ENCODE data around the gene SMAD2. TPM values are rescaled to one million over a fixed set of nuclear protein-coding genes. Genes with fewer than 3 reads are reported as not detected.

SMAD2 gene
- total RNA-seq, 4 donors from 2014 or later, result 64.2 to 90.7 (median 77.0) TPM

DNA sequence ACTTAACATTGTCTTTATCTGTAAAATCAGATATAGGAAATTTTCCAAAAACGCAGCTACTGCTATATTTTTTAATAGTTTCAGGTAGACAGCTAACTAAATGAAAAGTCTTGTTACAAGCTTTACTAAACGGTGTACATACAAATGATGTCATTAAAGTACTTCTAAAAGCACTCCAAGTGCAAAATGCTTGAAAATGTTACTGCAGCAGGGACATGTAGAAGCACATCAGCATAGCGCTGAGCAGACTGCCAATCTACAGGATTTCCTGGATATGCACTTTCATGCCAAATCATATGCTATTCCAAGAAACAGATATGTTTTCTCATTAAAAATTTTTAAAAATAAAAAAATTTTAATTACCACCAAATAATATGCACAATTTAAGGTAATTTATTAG, 61.7 kb downstream of the SMAD2 start:
- TF ChIP-seq CTCF (IDR thresholded peaks at IDR 0.05; ENCODE audit: low read depth), result no peak

- no peak for TF ChIP-seq CTCF (IDR thresholded peaks at IDR 0.05; ENCODE audit: low read depth)
Observed at GRCh38 chr18:47865183-47865582, 65.3 kb downstream of the SMAD2 start.

- no peak for TF ChIP-seq CTCF (IDR thresholded peaks at IDR 0.05; ENCODE audit: low read depth)
Observed at GRCh38 chr18:47863041-47863440, 67.4 kb downstream of the SMAD2 start.

DNA sequence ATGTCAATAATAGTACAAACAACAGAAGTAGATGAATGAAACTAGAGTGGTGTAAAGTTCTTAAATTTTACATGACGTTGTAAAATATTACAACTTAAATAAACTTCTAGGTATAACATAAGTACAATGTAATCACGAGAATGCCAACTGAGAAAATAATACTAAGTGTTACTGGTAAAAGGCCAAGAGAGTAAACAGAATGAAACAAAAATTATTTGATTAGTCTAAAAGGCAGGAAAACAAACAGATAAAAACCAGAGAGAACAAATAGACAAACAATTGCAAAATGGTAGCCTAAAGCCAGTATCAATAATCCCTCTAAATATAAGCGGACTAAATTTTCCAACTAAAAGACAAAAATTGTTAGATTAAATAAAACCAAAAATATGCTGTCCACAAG, 71.9 kb downstream of the SMAD2 start:
- no peak for TF ChIP-seq CTCF (IDR thresholded peaks at IDR 0.05; ENCODE audit: low read depth)

- no peak for TF ChIP-seq CTCF (IDR thresholded peaks at IDR 0.05; ENCODE audit: low read depth)
Observed at GRCh38 chr18:47847635-47848034, 82.8 kb downstream of the SMAD2 start.

DNA sequence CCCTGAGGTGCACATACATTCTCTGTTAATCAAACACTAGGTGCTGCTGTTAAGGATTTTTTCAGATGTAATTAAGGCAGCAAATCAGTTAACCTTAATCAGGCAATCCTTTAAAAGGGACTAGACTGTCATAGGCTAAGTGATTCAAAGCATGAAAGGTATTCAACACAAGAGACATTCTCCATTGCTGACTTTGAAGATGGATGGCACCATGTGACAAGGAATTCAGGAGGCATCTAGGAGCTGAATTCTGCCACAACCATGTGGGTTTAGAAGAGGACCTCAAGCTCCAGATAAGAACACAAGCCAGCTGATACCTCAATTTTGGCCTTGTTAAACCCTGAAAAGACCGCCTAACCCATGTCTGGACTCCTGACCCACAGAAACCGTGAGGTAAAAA, 84.0 kb downstream of the SMAD2 start:
- no peak for TF ChIP-seq CTCF (IDR thresholded peaks at IDR 0.05; ENCODE audit: low read depth)

DNA sequence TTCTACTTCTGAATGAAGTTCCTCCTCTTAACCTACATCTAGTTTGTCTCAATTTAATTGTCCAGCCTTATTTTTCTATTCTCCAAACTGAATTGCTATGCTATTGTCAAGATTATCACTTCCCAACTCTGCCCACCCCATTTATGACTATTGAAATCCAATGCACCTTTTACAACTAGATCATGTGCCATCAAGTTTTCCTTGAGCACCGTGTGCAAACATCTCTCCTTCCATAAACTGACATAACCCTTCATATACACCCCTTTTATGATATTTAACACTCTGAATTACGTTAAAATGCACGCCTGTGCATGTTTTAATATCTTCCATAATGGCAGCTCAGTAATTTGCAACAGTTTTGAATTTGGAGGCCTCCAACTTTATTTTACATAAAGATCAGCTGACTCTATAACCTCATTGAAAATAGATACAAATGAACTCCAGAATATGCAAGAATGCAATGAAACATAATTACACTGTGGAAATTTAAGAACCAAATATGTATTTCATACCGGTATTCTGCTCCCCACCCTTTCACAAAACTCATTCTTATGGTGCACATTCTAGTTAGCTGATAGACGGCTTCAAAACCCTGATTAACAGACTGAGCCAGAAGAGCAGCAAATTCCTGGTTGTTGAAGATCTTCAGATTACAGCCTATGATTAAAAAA, 85.5 kb downstream of the SMAD2 start:
- no peak for TF ChIP-seq CTCF (IDR thresholded peaks at IDR 0.05; ENCODE audit: low read depth)
